ENCODE results near the gene DNAL1. TPM values are rescaled to one million over a fixed set of nuclear protein-coding genes. Genes with fewer than 3 reads are reported as not detected.
"Not testable (repeated sequence)": the region's sequence is repeated elsewhere in the genome, so short reads cannot be mapped to it uniquely, and the experiment has no call there.

The DNAL1 gene
- total RNA-seq, 1 donor from 2014 or later, result 29.4 TPM

GRCh38 chr14:73630009-73630780 is 14.6 kb upstream of the DNAL1 start:
- H3K4me1 Mint-ChIP-seq, result peaks cover 4% of the 10 kb centered on the region

GRCh38 chr14:73633116-73634010 is 11.4 kb upstream of the DNAL1 start:
- Histone ChIP-seq H3K79me2 (ENCODE audit: low read depth) (no peaks in the 10 kb centered on the region), H3F3A (ENCODE audit: low read depth) (peaks cover 16% of the 10 kb centered on the region), H3K27me3 (peaks cover 36% of the 10 kb centered on the region), H3K27ac (no peak overlapping the region), H2AFZ (replicated peaks) (peak overlapping the region; percentile 99), H3K4me1 (peaks cover 4% of the 10 kb centered on the region), H3K4me2 (peak overlapping the region; percentile 93), H3K4me3 (peak overlapping the region; percentile 62), H4K20me1 (ENCODE audit: low read depth) (no peaks in the 10 kb centered on the region), H3K9ac (no peak overlapping the region), H3K36me3 (no peaks in the 10 kb centered on the region), H3K9me3 (ENCODE audit: low read depth) (no peaks in the 10 kb centered on the region)
- Mint-ChIP-seq H3K36me3 (no peaks in the 10 kb centered on the region), H3K4me1 (peaks cover 4% of the 10 kb centered on the region), H3K9me3 (no peaks in the 10 kb centered on the region), H3K27me3 (ENCODE audit: insufficient read depth, low read depth) (peaks cover 6% of the 10 kb centered on the region), H3K4me3 (peak overlapping the region; percentile 76), H3K27ac (peak overlapping the region; percentile 29)
- TF ChIP-seq EZH2phosphoT487 (IDR thresholded peaks at IDR 0.05) (no peak), CTCF (IDR thresholded peaks at IDR 0.05) (peak; percentile 90)
- DNase-seq (ENCODE audit: low spot score), result peak; percentile 75

More at GRCh38 chr14:73630009-73630780, 14.6 kb upstream of the DNAL1 start:
- no peaks in the 10 kb centered on the region for H3K9me3 ChIP-seq (ENCODE audit: low read depth)
- no peaks in the 10 kb centered on the region for H3K36me3 ChIP-seq
- DNase-seq (ENCODE audit: low spot score), result no peak
- H3K27me3 ChIP-seq, result peaks cover 24% of the 10 kb centered on the region
- H3K4me3 ChIP-seq, result no peak overlapping the region
- no peaks in the 10 kb centered on the region for H3K36me3 Mint-ChIP-seq
- TF ChIP-seq EZH2 (IDR thresholded peaks at IDR 0.05), result no peak
- no peak for TF ChIP-seq CTCF (IDR thresholded peaks at IDR 0.05)
- TF ChIP-seq EZH2phosphoT487 (IDR thresholded peaks at IDR 0.05), result no peak
- H3K79me2 ChIP-seq (ENCODE audit: low read depth), result no peaks in the 10 kb centered on the region
- no peaks in the 10 kb centered on the region for H3K9me3 Mint-ChIP-seq
- no peak overlapping the region for H3K9ac ChIP-seq
- peaks cover 16% of the 10 kb centered on the region for H3F3A ChIP-seq (ENCODE audit: low read depth)
- H3K27ac Mint-ChIP-seq, result no peak overlapping the region
- no peak overlapping the region for H3K4me3 Mint-ChIP-seq
- H3K27ac ChIP-seq, result no peak overlapping the region
- no peaks in the 10 kb centered on the region for H4K20me1 ChIP-seq (ENCODE audit: low read depth)
- no peak overlapping the region for H2AFZ ChIP-seq (replicated peaks)
- H3K4me1 ChIP-seq, result peaks cover 4% of the 10 kb centered on the region
- no peak overlapping the region for H3K4me2 ChIP-seq
- peaks cover 6% of the 10 kb centered on the region for H3K27me3 Mint-ChIP-seq (ENCODE audit: insufficient read depth, low read depth)

GRCh38 chr14:73634011-73634833 is 10.6 kb upstream of the DNAL1 start:
- no peaks in the 10 kb centered on the region for H3K36me3 ChIP-seq
- Mint-ChIP-seq H3K27ac (no peak overlapping the region), H3K9me3 (no peaks in the 10 kb centered on the region), H3K36me3 (no peaks in the 10 kb centered on the region), H3K27me3 (ENCODE audit: insufficient read depth, low read depth) (peaks cover 6% of the 10 kb centered on the region), H3K4me3 (peak overlapping the region; percentile 76), H3K4me1 (peaks cover 4% of the 10 kb centered on the region)
- H3K9me3 ChIP-seq (ENCODE audit: low read depth), result no peaks in the 10 kb centered on the region
- peaks cover 36% of the 10 kb centered on the region for H3K27me3 ChIP-seq
- peaks cover 16% of the 10 kb centered on the region for H3F3A ChIP-seq (ENCODE audit: low read depth)
- DNase-seq (ENCODE audit: low spot score), result peak; percentile 82
- peak overlapping the region; percentile 62 for H3K4me3 ChIP-seq
- H3K9ac ChIP-seq, result no peak overlapping the region
- H3K4me2 ChIP-seq, result peak overlapping the region; percentile 93
- peaks cover 4% of the 10 kb centered on the region for H3K4me1 ChIP-seq
- H3K27ac ChIP-seq, result no peak overlapping the region
- H2AFZ ChIP-seq (replicated peaks), result peak overlapping the region; percentile 99
- peak; percentile 60 for TF ChIP-seq EZH2 (IDR thresholded peaks at IDR 0.05)
- TF ChIP-seq EZH2phosphoT487 (IDR thresholded peaks at IDR 0.05), result peak; percentile 69
- TF ChIP-seq CTCF (IDR thresholded peaks at IDR 0.05), result peak; percentile 42
- H3K79me2 ChIP-seq (ENCODE audit: low read depth), result no peaks in the 10 kb centered on the region
- H4K20me1 ChIP-seq (ENCODE audit: low read depth), result no peaks in the 10 kb centered on the region

- not testable (repeated sequence) for H3K4me1 Mint-ChIP-seq; H3K4me1 ChIP-seq; H3K27ac Mint-ChIP-seq; H4K20me1 ChIP-seq (ENCODE audit: low read depth); H3K4me3 ChIP-seq; H3K36me3 ChIP-seq; DNase-seq (ENCODE audit: low spot score); H3K9me3 Mint-ChIP-seq; H2AFZ ChIP-seq (replicated peaks); H3K27me3 Mint-ChIP-seq (ENCODE audit: insufficient read depth, low read depth); H3K79me2 ChIP-seq (ENCODE audit: low read depth); H3K27ac ChIP-seq; H3K4me3 Mint-ChIP-seq; H3K36me3 Mint-ChIP-seq; H3K9me3 ChIP-seq (ENCODE audit: low read depth); H3K4me2 ChIP-seq; H3K9ac ChIP-seq
- peaks cover 16% of the 10 kb centered on the region for H3F3A ChIP-seq (ENCODE audit: low read depth)
- peaks cover 36% of the 10 kb centered on the region for H3K27me3 ChIP-seq
Observed at GRCh38 chr14:73636355-73636754, 8.4 kb upstream of the DNAL1 start.
